HG03565 (cell line): ENCODE data around the gene DRC3.

ENCODE experiments used
- ATAC-seq: cut with Tn5 transposase; IDR thresholded peaks from one replicate; pipeline ENCODE4 v1.9.1; 2021; ENCODE audit warnings: mild to moderate bottlenecking, moderate library complexity; ENCODE audit not compliant: unreplicated experiment

Gene DRC3

GRCh38 chr17:18041776-18042175 lies 69.1 kb downstream of the DRC3 start:
- ATAC-seq, result no peak

- ATAC-seq, result no peak
Measured at GRCh38 chr17:18042983-18043382, 70.3 kb downstream of the DRC3 start.

DNA sequence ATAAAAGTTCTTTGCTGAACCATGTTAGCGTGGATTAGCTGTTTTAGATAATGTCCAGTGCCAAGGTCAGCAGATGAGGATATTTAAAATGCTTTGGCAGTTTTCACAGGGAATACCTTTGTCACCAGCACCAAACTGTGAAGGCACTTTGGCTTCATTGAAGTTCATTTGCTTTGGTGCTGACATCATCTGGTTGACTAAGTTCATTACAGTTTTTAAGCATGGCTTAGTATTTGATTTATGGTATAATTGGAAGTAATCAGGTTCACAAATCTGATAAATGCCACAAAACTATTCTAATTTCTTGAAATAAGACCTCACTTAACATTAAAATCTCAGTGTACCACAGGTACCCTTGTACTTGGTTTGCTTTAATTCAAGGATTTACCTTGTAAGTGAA lies 70.8 kb downstream of the DRC3 start:
- ATAC-seq, result no peak

DNA sequence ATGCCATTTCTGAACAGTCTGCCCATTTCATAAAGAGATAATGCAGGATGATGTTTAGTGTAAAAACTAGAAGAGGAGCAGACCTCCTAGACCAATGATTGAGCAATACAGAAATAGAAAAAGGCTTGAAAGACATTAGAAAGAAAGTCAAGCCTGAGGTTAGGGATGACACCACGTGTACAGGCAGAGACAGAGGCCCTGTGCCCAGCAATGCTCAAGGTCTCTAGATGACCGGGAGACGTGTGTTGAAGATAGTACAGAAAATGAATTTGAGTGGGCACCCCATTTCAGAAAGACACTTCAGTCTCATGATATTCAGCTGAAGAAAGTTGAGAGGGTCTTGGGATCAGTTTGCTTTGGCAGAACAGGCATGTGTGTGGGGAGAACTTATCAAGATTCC lies 71.9 kb downstream of the DRC3 start:
- no peak for ATAC-seq

- ATAC-seq, result no peak
Measured at GRCh38 chr17:18045691-18046350, 73.2 kb downstream of the DRC3 start.

DNA sequence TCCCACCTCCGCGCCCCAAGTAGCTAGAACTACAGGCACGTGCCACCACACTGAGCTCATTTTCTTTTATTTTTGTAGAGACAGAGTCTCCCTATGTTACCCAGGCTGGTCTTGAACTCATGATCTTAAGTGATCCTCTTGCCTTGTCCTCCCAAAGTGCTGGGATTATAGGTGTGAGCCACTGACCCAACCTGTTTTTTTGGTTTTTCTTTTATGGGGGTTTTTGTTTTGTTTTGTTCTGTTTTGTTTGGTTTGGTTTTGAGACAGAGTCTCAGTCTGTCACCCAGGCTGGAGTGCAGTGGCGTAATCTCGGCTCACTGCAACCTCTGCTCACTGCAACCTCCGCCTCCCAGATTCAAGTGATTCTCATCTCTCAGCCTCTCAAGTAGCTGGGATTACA lies 82.9 kb downstream of the DRC3 start:
- no peak for ATAC-seq

- no peak for ATAC-seq
Measured at GRCh38 chr17:18056214-18056613, 83.6 kb downstream of the DRC3 start.

- ATAC-seq, result no peak
Measured at GRCh38 chr17:18059283-18059682, 86.6 kb downstream of the DRC3 start.

- ATAC-seq, result no peak
Measured at GRCh38 chr17:18064053-18064452, 91.4 kb downstream of the DRC3 start.

- ATAC-seq, result no peak
Measured at GRCh38 chr17:18065546-18065945, 92.9 kb downstream of the DRC3 start.
